NT2/D1 (cell line): Measurements from ENCODE around the gene ZKSCAN3.

Experiments
- DNase-seq: peaks from one replicate; pipeline ENCODE4 v3.0.0-alpha.2; 2011; ENCODE audit warnings: low read depth, low spot score
- H3K27me3 ChIP-seq: 2 replicates; pipeline ENCODE4 v1.6.0; 2011; ENCODE audit warnings: mild to moderate bottlenecking; ENCODE audit not compliant: insufficient read length, insufficient read depth
- H3K36me3 ChIP-seq: 2 replicates; pipeline ENCODE4 v1.6.1; 2011; ENCODE audit warnings: mild to moderate bottlenecking, low read length, mixed read lengths; ENCODE audit not compliant: insufficient read depth, insufficient read length
- H3K4me1 ChIP-seq: 2 replicates; pipeline ENCODE4 v1.5.1; 2011; ENCODE audit not compliant: insufficient read depth, insufficient read length
- H3K4me3 ChIP-seq: 2 replicates; pipeline ENCODE4 v1.5.1; 2011; ENCODE audit warnings: low read depth; ENCODE audit not compliant: insufficient read length
- H3K9ac ChIP-seq: 2 replicates; pipeline ENCODE4 v1.6.0; 2011; ENCODE audit warnings: low read depth; ENCODE audit not compliant: insufficient read length
- H3K9me3 ChIP-seq: 2 replicates; pipeline ENCODE4 v1.5.1; 2011; ENCODE audit warnings: mild to moderate bottlenecking, low read length; ENCODE audit not compliant: insufficient read depth
- SUZ12 ChIP-seq: IDR thresholded peaks from 2 replicates; pipeline ENCODE4 v1.6.1; 2011; ENCODE audit not compliant: insufficient read length, insufficient read depth; ENCODE audit errors: extremely low read depth
- YY1 ChIP-seq: IDR thresholded peaks from 2 replicates; pipeline ENCODE4 v1.6.1; 2011; ENCODE audit not compliant: insufficient read length, insufficient read depth
- ZNF274 ChIP-seq: IDR thresholded peaks from 2 replicates; pipeline ENCODE4 v1.6.1; 2011; ENCODE audit warnings: mild to moderate bottlenecking, low read depth, low read length

ZKSCAN3 gene

DNA sequence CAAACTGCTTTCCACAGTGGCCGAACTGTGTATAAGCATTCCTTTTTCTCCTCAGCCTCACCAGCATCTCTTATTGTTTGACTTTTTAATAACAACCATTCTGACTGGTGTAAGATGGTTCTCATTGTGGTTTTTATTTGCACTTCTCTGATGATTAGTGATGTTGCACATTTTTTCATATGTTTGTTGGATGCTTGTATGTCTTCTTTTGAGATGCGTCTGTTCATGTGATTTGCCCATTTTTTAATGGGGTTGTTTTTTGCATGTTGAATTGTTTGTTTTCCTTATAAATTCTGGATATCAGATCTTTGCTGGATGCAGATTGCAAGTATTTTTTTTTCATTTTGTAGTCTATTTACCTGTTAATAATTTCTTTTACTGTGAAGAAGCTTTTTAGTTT, 61.0 kb downstream of the ZKSCAN3 start:
- no peak overlapping the region for H3K9ac ChIP-seq
- no peaks in the 10 kb centered on the region for H3K36me3 ChIP-seq
- TF ChIP-seq ZNF274, result no peak
- TF ChIP-seq SUZ12, result no peak
- no peak for TF ChIP-seq YY1
- H3K4me3 ChIP-seq, result no peak overlapping the region
- no peak for DNase-seq
- H3K4me1 ChIP-seq, result no peaks in the 10 kb centered on the region
- no peaks in the 10 kb centered on the region for H3K9me3 ChIP-seq
- no peaks in the 10 kb centered on the region for H3K27me3 ChIP-seq

- no peaks in the 10 kb centered on the region for H3K9me3 ChIP-seq
- DNase-seq, result no peak
- TF ChIP-seq YY1 (no peak), SUZ12 (no peak), ZNF274 (no peak)
Measured at GRCh38 chr6:28413681-28414080, 63.9 kb downstream of the ZKSCAN3 start.

More at GRCh38 chr6:28413681-28414080, 63.9 kb downstream of the ZKSCAN3 start:
- Histone ChIP-seq H3K27me3 (no peaks in the 10 kb centered on the region), H3K4me1 (no peaks in the 10 kb centered on the region), H3K36me3 (no peaks in the 10 kb centered on the region), H3K4me3 (no peak overlapping the region), H3K9ac (no peak overlapping the region)
